Activated CD8-positive, alpha-beta memory T cell treated with anti-CD3 and anti-CD28 coated beads, Interleukin-2, amount 50 U/mL, for 1 hour (primary cell): ENCODE results near the gene RABAC1.
"Not testable (repeated sequence)": the region's sequence is repeated elsewhere in the genome, so short reads cannot be mapped to it uniquely, and the experiment has no call there.

Source experiments
- DNase-seq: peaks from one replicate; pipeline ENCODE4 v3.0.0-alpha.2; 2020; ENCODE audit errors: extremely low read depth

RABAC1 gene

GRCh38 chr19:41945135-41945766 is 13.9 kb downstream of the RABAC1 start:
- peak; percentile 97 for DNase-seq

GRCh38 chr19:41944336-41944735 is 14.8 kb downstream of the RABAC1 start:
- no peak for DNase-seq

- no peak for DNase-seq
Observed at GRCh38 chr19:41941410-41942202, 17.5 kb downstream of the RABAC1 start.

GRCh38 chr19:41940731-41941409 is 18.3 kb downstream of the RABAC1 start:
- no peak for DNase-seq

GRCh38 chr19:41939861-41940730 is 19.0 kb downstream of the RABAC1 start:
- DNase-seq, result no peak

GRCh38 chr19:41939209-41939608 is 19.9 kb downstream of the RABAC1 start:
- not testable (repeated sequence) for DNase-seq

- DNase-seq, result no peak
Observed at GRCh38 chr19:41937525-41938468, 21.3 kb downstream of the RABAC1 start.

- DNase-seq, result no peak
Observed at GRCh38 chr19:41936961-41937360, 22.2 kb downstream of the RABAC1 start.

GRCh38 chr19:41936416-41936850 is 22.7 kb downstream of the RABAC1 start:
- peak; percentile 59 for DNase-seq

- no peak for DNase-seq
Observed at GRCh38 chr19:41935760-41936415, 23.2 kb downstream of the RABAC1 start.

- DNase-seq, result peak; percentile 66
Observed at GRCh38 chr19:41934849-41935374, 24.2 kb downstream of the RABAC1 start.

GRCh38 chr19:41933693-41934426 is 25.3 kb downstream of the RABAC1 start:
- no peak for DNase-seq

GRCh38 chr19:41932720-41933332 is 26.3 kb downstream of the RABAC1 start:
- DNase-seq, result no peak

- no peak for DNase-seq
Observed at GRCh38 chr19:41932259-41932719, 26.8 kb downstream of the RABAC1 start.

GRCh38 chr19:41930926-41931592 is 28.1 kb downstream of the RABAC1 start:
- no peak for DNase-seq

- no peak for DNase-seq
Observed at GRCh38 chr19:41930322-41930722, 28.8 kb downstream of the RABAC1 start.

- DNase-seq, result no peak
Observed at GRCh38 chr19:41929536-41930071, 29.5 kb downstream of the RABAC1 start.
